Measurements from ENCODE around the gene DNAI2.

Gene DNAI2

GRCh38 chr17:74249590-74250270, 24.3 kb upstream of the DNAI2 start:
- H4K20me1 ChIP-seq (ENCODE audit: insufficient read depth, low read length, poor library complexity, severe bottlenecking): no peaks in the 10 kb centered on the region
- TF ChIP-seq CTCF (conservative IDR thresholded peaks at IDR 0.05; ENCODE audit: low read length) (no peak), EZH2phosphoT487 (IDR thresholded peaks at IDR 0.05; ENCODE audit: borderline replicate concordance) (no peak)
- no peaks in the 10 kb centered on the region for H3F3A ChIP-seq (ENCODE audit: low read depth)
- H3K9me3 ChIP-seq (ENCODE audit: insufficient read depth, low read depth, low read length): no peaks in the 10 kb centered on the region
- no peaks in the 10 kb centered on the region for H3K9me2 ChIP-seq (replicated peaks; ENCODE audit: low read depth, low read length)
- no peaks in the 10 kb centered on the region for H3K27me3 ChIP-seq (ENCODE audit: insufficient read depth, low read length, poor library complexity, severe bottlenecking)
- no peak overlapping the region for H2AFZ ChIP-seq (ENCODE audit: low read length)
- no peaks in the 10 kb centered on the region for H3K4me1 ChIP-seq (ENCODE audit: insufficient read depth, low read length, poor library complexity, severe bottlenecking)
- H3K79me2 ChIP-seq (ENCODE audit: insufficient read depth, low read length): no peaks in the 10 kb centered on the region
- no peak overlapping the region for H3K9ac ChIP-seq (ENCODE audit: low read depth, low read length, poor library complexity, severe bottlenecking)
- no peak overlapping the region for H3K4me2 ChIP-seq (ENCODE audit: low read depth, low read length, poor library complexity, severe bottlenecking)
- no peaks in the 10 kb centered on the region for H3K36me3 ChIP-seq (ENCODE audit: insufficient read depth, low read length)
- H3K4me3 ChIP-seq (ENCODE audit: low read length, poor library complexity, severe bottlenecking): no peak overlapping the region

GRCh38 chr17:74250324-74250995, 23.6 kb upstream of the DNAI2 start:
- no peak for TF ChIP-seq CTCF (conservative IDR thresholded peaks at IDR 0.05; ENCODE audit: low read length)
- no peak for TF ChIP-seq EZH2phosphoT487 (IDR thresholded peaks at IDR 0.05; ENCODE audit: borderline replicate concordance)
- no peak overlapping the region for H3K4me3 ChIP-seq (ENCODE audit: low read length, poor library complexity, severe bottlenecking)
- no peaks in the 10 kb centered on the region for H3K9me3 ChIP-seq (ENCODE audit: insufficient read depth, low read depth, low read length)
- H4K20me1 ChIP-seq (ENCODE audit: insufficient read depth, low read length, poor library complexity, severe bottlenecking): no peaks in the 10 kb centered on the region
- H3K4me2 ChIP-seq (ENCODE audit: low read depth, low read length, poor library complexity, severe bottlenecking): no peak overlapping the region
- H3K27me3 ChIP-seq (ENCODE audit: insufficient read depth, low read length, poor library complexity, severe bottlenecking): no peaks in the 10 kb centered on the region
- no peak overlapping the region for H3K9ac ChIP-seq (ENCODE audit: low read depth, low read length, poor library complexity, severe bottlenecking)
- H3F3A ChIP-seq (ENCODE audit: low read depth): no peaks in the 10 kb centered on the region
- H3K79me2 ChIP-seq (ENCODE audit: insufficient read depth, low read length): no peaks in the 10 kb centered on the region
- no peaks in the 10 kb centered on the region for H3K4me1 ChIP-seq (ENCODE audit: insufficient read depth, low read length, poor library complexity, severe bottlenecking)
- no peaks in the 10 kb centered on the region for H3K36me3 ChIP-seq (ENCODE audit: insufficient read depth, low read length)
- H3K9me2 ChIP-seq (replicated peaks; ENCODE audit: low read depth, low read length): no peaks in the 10 kb centered on the region
- H2AFZ ChIP-seq (ENCODE audit: low read length): no peak overlapping the region

GRCh38 chr17:74251051-74251450, 23.0 kb upstream of the DNAI2 start:
- no peak overlapping the region for H3K4me3 ChIP-seq (ENCODE audit: low read length, poor library complexity, severe bottlenecking)
- H4K20me1 ChIP-seq (ENCODE audit: insufficient read depth, low read length, poor library complexity, severe bottlenecking): no peaks in the 10 kb centered on the region
- no peaks in the 10 kb centered on the region for H3K4me1 ChIP-seq (ENCODE audit: insufficient read depth, low read length, poor library complexity, severe bottlenecking)
- no peaks in the 10 kb centered on the region for H3F3A ChIP-seq (ENCODE audit: low read depth)
- no peak overlapping the region for H2AFZ ChIP-seq (ENCODE audit: low read length)
- no peaks in the 10 kb centered on the region for H3K27me3 ChIP-seq (ENCODE audit: insufficient read depth, low read length, poor library complexity, severe bottlenecking)
- H3K79me2 ChIP-seq (ENCODE audit: insufficient read depth, low read length): no peaks in the 10 kb centered on the region
- H3K36me3 ChIP-seq (ENCODE audit: insufficient read depth, low read length): no peaks in the 10 kb centered on the region
- H3K9me3 ChIP-seq (ENCODE audit: insufficient read depth, low read depth, low read length): no peaks in the 10 kb centered on the region
- TF ChIP-seq CTCF (conservative IDR thresholded peaks at IDR 0.05; ENCODE audit: low read length) (no peak), EZH2phosphoT487 (IDR thresholded peaks at IDR 0.05; ENCODE audit: borderline replicate concordance) (no peak)
- no peaks in the 10 kb centered on the region for H3K9me2 ChIP-seq (replicated peaks; ENCODE audit: low read depth, low read length)
- no peak overlapping the region for H3K4me2 ChIP-seq (ENCODE audit: low read depth, low read length, poor library complexity, severe bottlenecking)
- no peak overlapping the region for H3K9ac ChIP-seq (ENCODE audit: low read depth, low read length, poor library complexity, severe bottlenecking)

Measured in Loucy (cell line).